Ishikawa (cell line): ENCODE results near the gene BCL7A.

Source experiments
- CEBPB ChIP-seq: IDR thresholded peaks from 2 replicates; pipeline ENCODE4 v1.6.1; 2012
- CREB1 ChIP-seq: IDR thresholded peaks from 2 replicates; pipeline ENCODE4 v1.6.1; 2012; ENCODE audit warnings: low read depth
- EGR1 ChIP-seq: IDR thresholded peaks from 2 replicates; pipeline ENCODE4 v1.6.1; 2012
- EP300 ChIP-seq: IDR thresholded peaks from 2 replicates; pipeline ENCODE4 v1.6.1; 2012; ENCODE audit warnings: borderline replicate concordance
- FOXM1 ChIP-seq: IDR thresholded peaks from 2 replicates; pipeline ENCODE4 v1.6.1; 2012; ENCODE audit warnings: low read depth, borderline replicate concordance
- NFIC ChIP-seq: IDR thresholded peaks from 2 replicates; pipeline ENCODE4 v1.6.1; 2012
- RAD21 ChIP-seq: IDR thresholded peaks from 2 replicates; pipeline ENCODE4 v1.6.1; 2012; ENCODE audit warnings: low read depth
- TAF1 ChIP-seq: IDR thresholded peaks from 2 replicates; pipeline ENCODE4 v1.6.1; 2012; ENCODE audit warnings: low read depth, mild to moderate bottlenecking
- TCF12 ChIP-seq: IDR thresholded peaks from 2 replicates; pipeline ENCODE4 v1.6.1; 2012; ENCODE audit warnings: low read depth
- TEAD4 ChIP-seq: IDR thresholded peaks from 2 replicates; pipeline ENCODE4 v1.6.1; 2012
- YY1 ChIP-seq: IDR thresholded peaks from 2 replicates; pipeline ENCODE4 v1.6.1; 2012; ENCODE audit warnings: low read depth
- ZBTB7A ChIP-seq: IDR thresholded peaks from 2 replicates; pipeline ENCODE4 v1.6.1; 2012; ENCODE audit warnings: low read depth
- TF ChIP-seq, protein P1 (sequence below): IDR thresholded peaks from 2 replicates; pipeline ENCODE4 v1.6.1; 2012; ENCODE audit warnings: low read depth, mild to moderate bottlenecking
- TF ChIP-seq, protein P2 (sequence below): IDR thresholded peaks from 2 replicates; pipeline ENCODE4 v1.6.1; 2012
- TF ChIP-seq, protein P3 (sequence below): IDR thresholded peaks from 2 replicates; pipeline ENCODE4 v1.6.1; 2012

BCL7A gene

GRCh38 chr12:122099856-122100255, 78.2 kb downstream of the BCL7A start:
- TF ChIP-seq TAF1: no peak
- TF ChIP-seq EP300: no peak
- TF ChIP-seq, protein P1, sequence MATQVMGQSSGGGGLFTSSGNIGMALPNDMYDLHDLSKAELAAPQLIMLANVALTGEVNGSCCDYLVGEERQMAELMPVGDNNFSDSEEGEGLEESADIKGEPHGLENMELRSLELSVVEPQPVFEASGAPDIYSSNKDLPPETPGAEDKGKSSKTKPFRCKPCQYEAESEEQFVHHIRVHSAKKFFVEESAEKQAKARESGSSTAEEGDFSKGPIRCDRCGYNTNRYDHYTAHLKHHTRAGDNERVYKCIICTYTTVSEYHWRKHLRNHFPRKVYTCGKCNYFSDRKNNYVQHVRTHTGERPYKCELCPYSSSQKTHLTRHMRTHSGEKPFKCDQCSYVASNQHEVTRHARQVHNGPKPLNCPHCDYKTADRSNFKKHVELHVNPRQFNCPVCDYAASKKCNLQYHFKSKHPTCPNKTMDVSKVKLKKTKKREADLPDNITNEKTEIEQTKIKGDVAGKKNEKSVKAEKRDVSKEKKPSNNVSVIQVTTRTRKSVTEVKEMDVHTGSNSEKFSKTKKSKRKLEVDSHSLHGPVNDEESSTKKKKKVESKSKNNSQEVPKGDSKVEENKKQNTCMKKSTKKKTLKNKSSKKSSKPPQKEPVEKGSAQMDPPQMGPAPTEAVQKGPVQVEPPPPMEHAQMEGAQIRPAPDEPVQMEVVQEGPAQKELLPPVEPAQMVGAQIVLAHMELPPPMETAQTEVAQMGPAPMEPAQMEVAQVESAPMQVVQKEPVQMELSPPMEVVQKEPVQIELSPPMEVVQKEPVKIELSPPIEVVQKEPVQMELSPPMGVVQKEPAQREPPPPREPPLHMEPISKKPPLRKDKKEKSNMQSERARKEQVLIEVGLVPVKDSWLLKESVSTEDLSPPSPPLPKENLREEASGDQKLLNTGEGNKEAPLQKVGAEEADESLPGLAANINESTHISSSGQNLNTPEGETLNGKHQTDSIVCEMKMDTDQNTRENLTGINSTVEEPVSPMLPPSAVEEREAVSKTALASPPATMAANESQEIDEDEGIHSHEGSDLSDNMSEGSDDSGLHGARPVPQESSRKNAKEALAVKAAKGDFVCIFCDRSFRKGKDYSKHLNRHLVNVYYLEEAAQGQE: no peak
- TF ChIP-seq ZBTB7A: no peak
- TF ChIP-seq TCF12: no peak
- TF ChIP-seq CEBPB: no peak
- no peak for TF ChIP-seq CREB1
- TF ChIP-seq, protein P2, sequence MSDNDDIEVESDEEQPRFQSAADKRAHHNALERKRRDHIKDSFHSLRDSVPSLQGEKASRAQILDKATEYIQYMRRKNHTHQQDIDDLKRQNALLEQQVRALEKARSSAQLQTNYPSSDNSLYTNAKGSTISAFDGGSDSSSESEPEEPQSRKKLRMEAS: no peak
- TF ChIP-seq EGR1: no peak
- no peak for TF ChIP-seq FOXM1
- TF ChIP-seq RAD21: no peak
- no peak for TF ChIP-seq NFIC
- TF ChIP-seq, protein P3, sequence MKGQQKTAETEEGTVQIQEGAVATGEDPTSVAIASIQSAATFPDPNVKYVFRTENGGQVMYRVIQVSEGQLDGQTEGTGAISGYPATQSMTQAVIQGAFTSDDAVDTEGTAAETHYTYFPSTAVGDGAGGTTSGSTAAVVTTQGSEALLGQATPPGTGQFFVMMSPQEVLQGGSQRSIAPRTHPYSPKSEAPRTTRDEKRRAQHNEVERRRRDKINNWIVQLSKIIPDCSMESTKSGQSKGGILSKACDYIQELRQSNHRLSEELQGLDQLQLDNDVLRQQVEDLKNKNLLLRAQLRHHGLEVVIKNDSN: no peak
- no peak for TF ChIP-seq YY1
- TF ChIP-seq TEAD4: no peak

DNA sequence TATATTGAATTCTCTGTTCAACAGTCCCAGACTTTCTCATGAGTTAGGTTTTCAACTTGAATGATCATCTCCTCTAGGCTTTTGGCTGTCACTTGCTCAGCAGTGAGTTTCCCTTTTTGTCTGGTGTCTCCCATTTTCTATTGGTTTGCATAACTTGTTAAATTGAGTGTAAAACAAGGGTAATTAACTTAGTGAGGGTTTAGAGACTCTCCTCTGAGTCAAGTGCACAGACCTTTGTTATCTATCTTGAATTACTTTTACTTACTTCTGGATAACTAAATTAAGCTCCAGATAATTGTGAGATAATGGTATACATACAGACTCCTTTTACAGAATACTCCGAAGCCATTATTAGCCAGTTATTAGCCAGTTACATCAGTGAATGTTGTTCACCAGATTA, 78.9 kb downstream of the BCL7A start:
- TF ChIP-seq RAD21 (no peak), CREB1 (no peak), EGR1 (no peak), CEBPB (no peak), ZBTB7A (no peak), EP300 (no peak)
- TF ChIP-seq, protein P3: no peak
- TF ChIP-seq, protein P1: no peak
- TF ChIP-seq, protein P2: no peak

DNA sequence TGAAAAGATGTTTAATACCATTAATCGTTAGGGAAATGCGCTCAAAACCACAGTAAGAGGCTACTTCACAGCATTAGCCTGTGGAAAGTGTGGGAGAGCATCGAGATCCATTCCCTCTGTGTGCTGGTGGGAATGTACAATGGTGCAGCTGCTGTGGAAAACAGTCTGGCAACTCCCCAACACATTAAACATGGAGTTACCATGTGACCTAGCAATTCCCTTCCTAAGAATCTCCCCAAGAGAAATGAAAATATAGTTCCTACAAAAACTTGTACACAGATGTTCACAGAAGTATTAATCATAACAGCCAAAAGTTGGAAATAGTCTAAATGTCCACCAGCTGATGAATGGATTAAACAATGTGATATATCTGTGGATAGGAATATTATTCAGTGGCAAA, 80.6 kb downstream of the BCL7A start:
- TF ChIP-seq EGR1 (no peak), TAF1 (no peak), TCF12 (no peak)
- TF ChIP-seq, protein P1: no peak
- TF ChIP-seq, protein P3: no peak

DNA sequence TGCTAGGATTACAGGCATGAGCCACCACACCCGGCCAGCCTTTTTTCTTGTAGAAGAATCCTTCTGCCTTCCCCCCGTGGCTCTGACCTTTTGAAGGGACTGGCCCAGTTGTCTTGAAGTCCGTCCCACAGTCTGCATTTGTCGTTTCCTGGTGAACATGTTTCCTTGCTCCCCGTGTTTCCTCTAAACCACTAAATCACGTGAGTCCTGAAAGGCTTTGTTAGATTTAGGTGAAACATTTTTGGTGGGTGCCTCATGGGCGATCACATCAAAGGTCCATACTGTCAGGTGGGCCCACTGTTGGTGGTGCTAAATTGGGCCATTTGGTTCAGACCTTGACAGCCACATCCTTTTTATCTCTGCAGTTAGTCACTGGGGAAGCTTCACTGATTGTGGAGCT, 83.2 kb downstream of the BCL7A start:
- no peak for TF ChIP-seq CREB1
- TF ChIP-seq TCF12: no peak
- no peak for TF ChIP-seq ZBTB7A
- TF ChIP-seq, protein P2: no peak
- no peak for TF ChIP-seq TAF1
- TF ChIP-seq YY1: no peak

GRCh38 chr12:122106843-122107242, 85.2 kb downstream of the BCL7A start:
- no peak for TF ChIP-seq CEBPB
